ENCODE measurements around the gene DKK3. TPM values are rescaled to one million over a fixed set of nuclear protein-coding genes. Genes with fewer than 3 reads are reported as not detected.

Gene DKK3
- not detected for total RNA-seq
- 1 to 10 TPM in 3 of 4 donors, under 1 TPM in 1; 0.25 to 4.6 (median 1.8) TPM for polyA plus RNA-seq

GRCh38 chr11:12007769-12008737 lies at the start of gene DKK3:
DKK3 (minus strand) TSS chr11:12008626; CDS start chr11:12008582, 44 bp downstream.
- H3K36me3 ChIP-seq (ENCODE audit: control insufficient read depth, insufficient read depth, low read length) = no peaks in the 10 kb centered on the region
- peaks cover 45% of the 10 kb centered on the region for H3K27me3 ChIP-seq (ENCODE audit: control insufficient read depth, insufficient read depth, low read length)
- ATAC-seq (ENCODE audit: low read depth in 2 of 2) (no peak), DNase-seq (no peak)
- H3K4me3 ChIP-seq (ENCODE audit: low read depth, low read length) = no peak within 1 kb of the TSS
- H3K4me3 Mint-ChIP-seq = peak within 1 kb of the TSS in 3 of 4 donors; percentile 64 to 75 (median 70)
- H3K27me3 Mint-ChIP-seq = peaks cover 78% of the 10 kb centered on the region
- H3K4me1 ChIP-seq (ENCODE audit: control insufficient read depth, insufficient read depth, low read length, poor library complexity, severe bottlenecking) = peaks cover 9% of the 10 kb centered on the region
- no peaks in the 10 kb centered on the region for H3K36me3 Mint-ChIP-seq
- H3K4me1 Mint-ChIP-seq = peaks cover 0 to 16% (median 1%) of the 10 kb centered on the region in 4 donors
- H3K27ac Mint-ChIP-seq = no peak within 1 kb of the TSS
- H3K27ac ChIP-seq (ENCODE audit: insufficient read depth, low read length, poor library complexity, severe bottlenecking) = no peak within 1 kb of the TSS
- H3K9me3 ChIP-seq (ENCODE audit: control insufficient read depth in 2 of 2, low read length in 2 of 2) = no peaks in the 10 kb centered on the region
- H3K9me3 Mint-ChIP-seq = peaks cover 0 to 1% (median 0%) of the 10 kb centered on the region in 7 donors

- H3K4me3 ChIP-seq (ENCODE audit: low read depth, low read length) = no peak overlapping the region
- H3K9me3 ChIP-seq (ENCODE audit: control insufficient read depth in 2 of 2, low read length in 2 of 2) = no peaks in the 10 kb centered on the region
- H3K27ac ChIP-seq (ENCODE audit: insufficient read depth, low read length, poor library complexity, severe bottlenecking) = no peak overlapping the region
- peaks cover 0 to 4% (median 0%) of the 10 kb centered on the region in 4 donors for H3K4me1 Mint-ChIP-seq
- peaks cover 0 to 3% (median 0%) of the 10 kb centered on the region in 7 donors for H3K9me3 Mint-ChIP-seq
- ATAC-seq (ENCODE audit: low read depth in 2 of 2) (no peak), DNase-seq (no peak)
- no peaks in the 10 kb centered on the region for H3K36me3 ChIP-seq (ENCODE audit: control insufficient read depth, insufficient read depth, low read length)
- H3K27me3 ChIP-seq (ENCODE audit: control insufficient read depth, insufficient read depth, low read length) = no peaks in the 10 kb centered on the region
- H3K4me3 Mint-ChIP-seq = no peak overlapping the region
- H3K27ac Mint-ChIP-seq = peak overlapping the region in 1 of 3 donors; percentile 29
- H3K27me3 Mint-ChIP-seq = no peaks in the 10 kb centered on the region
- H3K36me3 Mint-ChIP-seq = no peaks in the 10 kb centered on the region
- H3K4me1 ChIP-seq (ENCODE audit: control insufficient read depth, insufficient read depth, low read length, poor library complexity, severe bottlenecking) = no peaks in the 10 kb centered on the region
Measured at GRCh38 chr11:12057299-12057980, 49.0 kb upstream of the DKK3 start.

- Mint-ChIP-seq H3K27me3 (no peaks in the 10 kb centered on the region), H3K4me3 (no peak overlapping the region), H3K27ac (no peak overlapping the region), H3K9me3 (peaks cover 0 to 3% (median 0%) of the 10 kb centered on the region in 7 donors), H3K36me3 (no peaks in the 10 kb centered on the region), H3K4me1 (peaks cover 0 to 2% (median 0%) of the 10 kb centered on the region in 4 donors)
- no peaks in the 10 kb centered on the region for H3K36me3 ChIP-seq (ENCODE audit: control insufficient read depth, insufficient read depth, low read length)
- H3K27ac ChIP-seq (ENCODE audit: insufficient read depth, low read length, poor library complexity, severe bottlenecking) = no peak overlapping the region
- ATAC-seq (ENCODE audit: low read depth in 2 of 2) (no peak), DNase-seq (no peak)
- no peaks in the 10 kb centered on the region for H3K9me3 ChIP-seq (ENCODE audit: control insufficient read depth in 2 of 2, low read length in 2 of 2)
- H3K4me1 ChIP-seq (ENCODE audit: control insufficient read depth, insufficient read depth, low read length, poor library complexity, severe bottlenecking) = no peaks in the 10 kb centered on the region
- no peak overlapping the region for H3K4me3 ChIP-seq (ENCODE audit: low read depth, low read length)
- H3K27me3 ChIP-seq (ENCODE audit: control insufficient read depth, insufficient read depth, low read length) = no peaks in the 10 kb centered on the region
Measured at GRCh38 chr11:12056119-12056518, 47.7 kb upstream of the DKK3 start.

- H3K27me3 Mint-ChIP-seq = no peaks in the 10 kb centered on the region
- DNase-seq (no peak), ATAC-seq (ENCODE audit: low read depth in 2 of 2) (no peak)
- Histone ChIP-seq H3K4me1 (ENCODE audit: control insufficient read depth, insufficient read depth, low read length, poor library complexity, severe bottlenecking) (no peaks in the 10 kb centered on the region), H3K27ac (ENCODE audit: insufficient read depth, low read length, poor library complexity, severe bottlenecking) (no peak overlapping the region), H3K27me3 (ENCODE audit: control insufficient read depth, insufficient read depth, low read length) (no peaks in the 10 kb centered on the region), H3K36me3 (ENCODE audit: control insufficient read depth, insufficient read depth, low read length) (no peaks in the 10 kb centered on the region), H3K4me3 (ENCODE audit: low read depth, low read length) (no peak overlapping the region), H3K9me3 (ENCODE audit: control insufficient read depth in 2 of 2, low read length in 2 of 2) (no peaks in the 10 kb centered on the region)
- H3K36me3 Mint-ChIP-seq = no peaks in the 10 kb centered on the region
- peaks cover 0 to 2% (median under 1%) of the 10 kb centered on the region in 4 donors for H3K4me1 Mint-ChIP-seq
- no peak overlapping the region for H3K27ac Mint-ChIP-seq
- no peak overlapping the region for H3K4me3 Mint-ChIP-seq
- peaks cover 0 to 3% (median 0%) of the 10 kb centered on the region in 7 donors for H3K9me3 Mint-ChIP-seq
Measured at GRCh38 chr11:12053606-12054361, 45.4 kb upstream of the DKK3 start.

GRCh38 chr11:12052676-12053605 lies 44.5 kb upstream of the DKK3 start:
- Mint-ChIP-seq H3K27me3 (no peaks in the 10 kb centered on the region), H3K27ac (no peak overlapping the region), H3K9me3 (peaks cover 0 to 3% (median 0%) of the 10 kb centered on the region in 7 donors), H3K36me3 (no peaks in the 10 kb centered on the region), H3K4me1 (peaks cover 0 to 2% (median under 1%) of the 10 kb centered on the region in 4 donors), H3K4me3 (no peak overlapping the region)
- Histone ChIP-seq H3K27me3 (ENCODE audit: control insufficient read depth, insufficient read depth, low read length) (no peaks in the 10 kb centered on the region), H3K4me1 (ENCODE audit: control insufficient read depth, insufficient read depth, low read length, poor library complexity, severe bottlenecking) (no peaks in the 10 kb centered on the region), H3K27ac (ENCODE audit: insufficient read depth, low read length, poor library complexity, severe bottlenecking) (no peak overlapping the region), H3K9me3 (ENCODE audit: control insufficient read depth in 2 of 2, low read length in 2 of 2) (no peaks in the 10 kb centered on the region), H3K4me3 (ENCODE audit: low read depth, low read length) (no peak overlapping the region), H3K36me3 (ENCODE audit: control insufficient read depth, insufficient read depth, low read length) (no peaks in the 10 kb centered on the region)
- peak in 1 of 2 donors; percentile 42 for ATAC-seq (ENCODE audit: low read depth in 2 of 2)
- DNase-seq = peak in 1 of 3 donors; percentile 63

GRCh38 chr11:12051287-12051662 lies 42.8 kb upstream of the DKK3 start:
- Histone ChIP-seq H3K27ac (ENCODE audit: insufficient read depth, low read length, poor library complexity, severe bottlenecking) (no peak overlapping the region), H3K4me3 (ENCODE audit: low read depth, low read length) (no peak overlapping the region), H3K4me1 (ENCODE audit: control insufficient read depth, insufficient read depth, low read length, poor library complexity, severe bottlenecking) (no peaks in the 10 kb centered on the region), H3K36me3 (ENCODE audit: control insufficient read depth, insufficient read depth, low read length) (no peaks in the 10 kb centered on the region), H3K27me3 (ENCODE audit: control insufficient read depth, insufficient read depth, low read length) (no peaks in the 10 kb centered on the region), H3K9me3 (ENCODE audit: control insufficient read depth in 2 of 2, low read length in 2 of 2) (no peaks in the 10 kb centered on the region)
- Mint-ChIP-seq H3K27ac (no peak overlapping the region), H3K4me3 (no peak overlapping the region), H3K4me1 (peaks cover 0 to 6% (median 3%) of the 10 kb centered on the region in 4 donors), H3K36me3 (no peaks in the 10 kb centered on the region), H3K9me3 (no peaks in the 10 kb centered on the region), H3K27me3 (no peaks in the 10 kb centered on the region)
- ATAC-seq (ENCODE audit: low read depth in 2 of 2) (no peak), DNase-seq (no peak)
